BLaER1 treated with 17β-estradiol and CSF1 and Interleukin-3, amounts not matched to agents 10 nM and 100 nM (cell line): ENCODE results near the gene MAN1C1.
A peak's percentile ranks its signal among the peaks of the same experiment; 100 is the strongest.

ENCODE experiments used
- H3K27ac ChIP-seq, 11 experiments: shearing (Covaris generic); formaldehyde crosslinking; 2 replicates each; pipeline ENCODE4 v1.8.1; 2022
- H3K27me3 ChIP-seq, 11 experiments: shearing (Covaris generic); formaldehyde crosslinking; 2 replicates each; pipeline ENCODE4 v1.8.1; 2022
- H3K36me3 ChIP-seq, 11 experiments: shearing (Covaris generic); formaldehyde crosslinking; 2 replicates each; pipeline ENCODE4 v1.8.1; 2022
- H3K4me1 ChIP-seq, 10 experiments: shearing (Covaris generic); formaldehyde crosslinking; 2 replicates each; pipeline ENCODE4 v1.8.1; 2022
- H3K4me2 ChIP-seq, 11 experiments: shearing (Covaris generic); formaldehyde crosslinking; 2 replicates each; pipeline ENCODE4 v1.8.1; 2022
- H3K4me3 ChIP-seq, 10 experiments: shearing (Covaris generic); formaldehyde crosslinking; 2 replicates each; pipeline ENCODE4 v1.8.1; 2022
- H3K9ac ChIP-seq, 11 experiments: shearing (Covaris generic); formaldehyde crosslinking; 2 replicates each; pipeline ENCODE4 v1.8.1; 2022
- H3K9me3 ChIP-seq, 11 experiments: shearing (Covaris generic); formaldehyde crosslinking; replicated peaks in 1 of 11; 2 replicates each; pipeline ENCODE4 v1.8.1; 2022
- H4K20me1 ChIP-seq, 11 experiments: shearing (Covaris generic); formaldehyde crosslinking; 2 replicates each; pipeline ENCODE4 v1.8.1; 2022
- Cebpa-rat ChIP-seq, 11 experiments: shearing (Covaris generic); IDR thresholded peaks; 2 replicates each; pipeline ENCODE4 v1.8.1; 2022

MAN1C1 gene

GRCh38 chr1:25821630-25822091, 205.1 kb downstream of the MAN1C1 start:
- peak overlapping the region in 4 of 11 experiments; percentile 91 to 92 (median 92); a peak in 7 of 22 replicates for H3K27ac ChIP-seq
- no peaks in the 10 kb centered on the region for H3K27me3 ChIP-seq
- no peaks in the 10 kb centered on the region for H3K9me3 ChIP-seq
- peak overlapping the region; percentile 86 to 97 (median 93); a peak in 20 of 22 replicates for H3K9ac ChIP-seq
- H4K20me1 ChIP-seq: peaks cover 11 to 48% (median 34%) of the 10 kb centered on the region in 11 experiments; a peak in 17 of 22 replicates
- peaks cover 25 to 37% (median 33%) of the 10 kb centered on the region in 11 experiments for H3K36me3 ChIP-seq
- TF ChIP-seq Cebpa-rat (IDR thresholded peaks at IDR 0.05): no peak
- H3K4me3 ChIP-seq: peak overlapping the region; percentile 82 to 98 (median 90)
- H3K4me1 ChIP-seq: peaks cover 34 to 45% (median 38%) of the 10 kb centered on the region in 10 experiments
- H3K4me2 ChIP-seq: peak overlapping the region; percentile 88 to 99 (median 94)

- Histone ChIP-seq H3K9me3 (no peaks in the 10 kb centered on the region), H3K36me3 (peaks cover 64 to 76% (median 73%) of the 10 kb centered on the region in 11 experiments), H4K20me1 (peaks cover 11 to 55% (median 34%) of the 10 kb centered on the region in 11 experiments; a peak in 17 of 22 replicates), H3K27me3 (no peaks in the 10 kb centered on the region), H3K4me2 (no peak overlapping the region), H3K9ac (0 out of 22 replicates have a peak overlapping the region, but pooled peaks of 1 of the 11 experiments have one; percentile 6), H3K4me1 (peaks cover 15 to 23% (median 17%) of the 10 kb centered on the region in 10 experiments), H3K27ac (no peak overlapping the region), H3K4me3 (no peak overlapping the region)
- no peak for TF ChIP-seq Cebpa-rat (IDR thresholded peaks at IDR 0.05)
Measured at GRCh38 chr1:25825605-25826004, 209.0 kb downstream of the MAN1C1 start.

GRCh38 chr1:25826571-25826970, 210.0 kb downstream of the MAN1C1 start:
- TF ChIP-seq Cebpa-rat (IDR thresholded peaks at IDR 0.05): no peak
- Histone ChIP-seq H3K4me1 (peaks cover 11 to 25% (median 15%) of the 10 kb centered on the region in 10 experiments), H3K9me3 (no peaks in the 10 kb centered on the region), H3K36me3 (peaks cover 74 to 86% (median 82%) of the 10 kb centered on the region in 11 experiments), H3K27ac (no peak overlapping the region), H3K4me2 (no peak overlapping the region), H3K4me3 (no peak overlapping the region), H3K9ac (no peak overlapping the region), H4K20me1 (peaks cover 3 to 54% (median 27%) of the 10 kb centered on the region in 11 experiments; a peak in 17 of 22 replicates), H3K27me3 (no peaks in the 10 kb centered on the region)

GRCh38 chr1:25828491-25828890, 211.9 kb downstream of the MAN1C1 start:
- TF ChIP-seq Cebpa-rat (IDR thresholded peaks at IDR 0.05): no peak
- Histone ChIP-seq H3K9me3 (no peaks in the 10 kb centered on the region), H3K27me3 (no peaks in the 10 kb centered on the region), H3K4me2 (no peak overlapping the region), H3K4me1 (peaks cover 15 to 29% (median 19%) of the 10 kb centered on the region in 10 experiments), H3K9ac (no peak overlapping the region), H4K20me1 (peaks cover 0 to 47% (median 17%) of the 10 kb centered on the region in 11 experiments; a peak in 16 of 22 replicates), H3K36me3 (peaks cover 92 to 97% (median 94%) of the 10 kb centered on the region in 11 experiments), H3K27ac (no peak overlapping the region), H3K4me3 (no peak overlapping the region)

- no peak overlapping the region for H3K27ac ChIP-seq
- H3K9ac ChIP-seq: no peak overlapping the region
- H3K4me3 ChIP-seq: no peak overlapping the region
- peaks cover 92 to 97% (median 94%) of the 10 kb centered on the region in 11 experiments for H3K36me3 ChIP-seq
- no peak overlapping the region for H3K4me2 ChIP-seq
- H3K27me3 ChIP-seq: no peaks in the 10 kb centered on the region
- H3K9me3 ChIP-seq: no peaks in the 10 kb centered on the region
- H3K4me1 ChIP-seq: peaks cover 15 to 29% (median 19%) of the 10 kb centered on the region in 10 experiments
- no peak for TF ChIP-seq Cebpa-rat (IDR thresholded peaks at IDR 0.05)
- peaks cover 0 to 42% (median 15%) of the 10 kb centered on the region in 11 experiments; a peak in 15 of 22 replicates for H4K20me1 ChIP-seq
Measured at GRCh38 chr1:25829046-25829445, 212.5 kb downstream of the MAN1C1 start.

- Histone ChIP-seq H3K27ac (0 out of 22 replicates have a peak overlapping the region, but pooled peaks of 1 of the 11 experiments have one; percentile 0), H4K20me1 (peaks cover 0 to 25% (median 10%) of the 10 kb centered on the region in 11 experiments; a peak in 10 of 22 replicates), H3K4me1 (peaks cover 15 to 29% (median 19%) of the 10 kb centered on the region in 10 experiments), H3K27me3 (no peaks in the 10 kb centered on the region), H3K4me3 (no peak overlapping the region), H3K36me3 (peaks cover 90 to 100% (median 100%) of the 10 kb centered on the region in 11 experiments), H3K4me2 (peak overlapping the region; percentile 8 to 60 (median 48)), H3K9ac (peak overlapping the region in 3 of 11 experiments; percentile 6 to 21 (median 6); a peak in 2 of 22 replicates), H3K9me3 (no peaks in the 10 kb centered on the region)
- no peak for TF ChIP-seq Cebpa-rat (IDR thresholded peaks at IDR 0.05)
Measured at GRCh38 chr1:25831569-25832196, 215.1 kb downstream of the MAN1C1 start.

- H3K4me1 ChIP-seq: peaks cover 15 to 29% (median 19%) of the 10 kb centered on the region in 10 experiments
- no peak overlapping the region for H3K27ac ChIP-seq
- peak overlapping the region in 3 of 11 experiments; percentile 6 to 21 (median 6); a peak in 2 of 22 replicates for H3K9ac ChIP-seq
- H3K4me2 ChIP-seq: peak overlapping the region; percentile 8 to 60 (median 48)
- no peaks in the 10 kb centered on the region for H3K9me3 ChIP-seq
- H3K4me3 ChIP-seq: no peak overlapping the region
- peaks cover 0 to 30% (median 10%) of the 10 kb centered on the region in 11 experiments; a peak in 9 of 22 replicates for H4K20me1 ChIP-seq
- H3K36me3 ChIP-seq: peaks cover 82 to 100% (median 97%) of the 10 kb centered on the region in 11 experiments
- no peak for TF ChIP-seq Cebpa-rat (IDR thresholded peaks at IDR 0.05)
- no peaks in the 10 kb centered on the region for H3K27me3 ChIP-seq
Measured at GRCh38 chr1:25832336-25833037, 215.9 kb downstream of the MAN1C1 start.

GRCh38 chr1:25833158-25833557, 216.6 kb downstream of the MAN1C1 start:
- peaks cover 75 to 97% (median 91%) of the 10 kb centered on the region in 11 experiments for H3K36me3 ChIP-seq
- no peak for TF ChIP-seq Cebpa-rat (IDR thresholded peaks at IDR 0.05)

More at GRCh38 chr1:25833158-25833557, 216.6 kb downstream of the MAN1C1 start:
- Histone ChIP-seq H3K4me2 (no peak overlapping the region), H3K4me3 (no peak overlapping the region), H3K9me3 (no peaks in the 10 kb centered on the region), H3K27me3 (no peaks in the 10 kb centered on the region), H3K9ac (no peak overlapping the region), H3K4me1 (peaks cover 15 to 29% (median 19%) of the 10 kb centered on the region in 10 experiments), H4K20me1 (peaks cover 0 to 30% (median 10%) of the 10 kb centered on the region in 11 experiments; a peak in 9 of 22 replicates), H3K27ac (no peak overlapping the region)
